Activated CD4-positive, CD25-positive, alpha-beta regulatory T cell (primary cell): ENCODE measurements around the gene SLC7A6.

Experiments
- DNase-seq, 4 experiments: peaks; one replicate each; lab custom pipeline; 2025; lab: John Stamatoyannopoulos, UW

The SLC7A6 gene

GRCh38 chr16:68264128-68265077 is at the start of gene SLC7A6:
Gene SLC7A6, plus strand, starts transcription at chr16:68264526. Its CDS starts 10,201 bp downstream, at chr16:68274727.
- DNase-seq, result peak; percentile 63 to 71 (median 68)

- DNase-seq, result no peak
Measured at GRCh38 chr16:68214726-68215125, 49.6 kb upstream of the SLC7A6 start.

- DNase-seq, result no peak
Measured at GRCh38 chr16:68215302-68215701, 49.0 kb upstream of the SLC7A6 start.

DNA sequence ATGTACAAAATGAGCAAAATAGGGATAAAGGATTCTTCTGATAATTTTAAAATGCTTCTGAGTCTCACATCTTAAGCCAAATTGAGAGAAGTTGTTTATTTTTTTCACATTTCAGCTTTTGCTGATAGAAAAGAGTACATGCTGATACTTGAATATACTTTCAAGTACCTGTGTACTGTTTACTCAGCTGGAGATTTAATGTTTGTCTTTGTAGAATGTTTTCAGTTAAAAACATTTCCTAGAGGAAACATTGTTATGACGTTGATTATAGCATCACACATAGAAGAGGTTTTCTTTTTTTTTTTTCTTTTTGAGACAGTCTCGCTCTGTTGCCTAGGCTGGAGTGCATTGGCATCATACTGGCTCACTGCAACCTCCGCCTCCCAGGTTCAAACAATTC is 48.1 kb upstream of the SLC7A6 start:
- DNase-seq, result no peak

DNA sequence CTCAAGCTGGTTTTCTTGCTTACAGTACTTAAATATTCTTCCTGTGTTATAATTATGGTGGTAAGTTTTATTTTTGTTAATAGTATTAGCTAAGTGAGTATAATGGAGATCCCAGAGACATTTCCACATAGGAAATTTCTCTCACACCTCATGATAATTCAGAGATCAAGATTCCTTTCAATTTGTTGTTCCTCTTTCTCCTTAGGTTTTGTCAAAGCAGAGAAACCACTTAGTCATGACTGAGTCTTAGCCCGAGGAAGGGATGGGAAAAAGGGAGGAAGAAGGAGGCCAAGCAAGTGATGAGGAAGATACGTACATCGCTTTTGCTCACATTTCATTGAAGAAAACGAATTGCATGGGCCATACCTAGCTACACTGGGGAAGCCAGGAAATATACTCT is 46.8 kb upstream of the SLC7A6 start:
- no peak for DNase-seq

- DNase-seq, result no peak
Measured at GRCh38 chr16:68219725-68220351, 44.5 kb upstream of the SLC7A6 start.

DNA sequence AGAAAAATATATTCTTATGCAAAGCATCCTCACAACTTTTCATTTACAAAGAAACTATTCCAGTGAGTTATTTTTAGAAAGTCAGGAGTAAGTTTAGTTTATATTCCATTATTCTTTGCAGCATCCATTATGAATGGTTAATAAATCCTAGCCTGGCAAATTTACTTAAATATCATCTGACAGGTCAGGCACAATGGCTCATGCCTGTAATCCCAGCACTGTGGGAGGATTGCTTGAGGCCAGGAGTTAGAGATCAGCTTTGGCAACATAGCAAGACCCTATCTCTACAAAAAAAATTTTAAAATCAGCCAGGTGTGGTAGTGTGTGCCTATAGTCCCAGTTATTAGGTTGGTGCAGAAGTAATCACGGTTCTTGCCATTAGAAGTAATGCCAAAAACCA is 41.3 kb upstream of the SLC7A6 start:
- no peak for DNase-seq

DNA sequence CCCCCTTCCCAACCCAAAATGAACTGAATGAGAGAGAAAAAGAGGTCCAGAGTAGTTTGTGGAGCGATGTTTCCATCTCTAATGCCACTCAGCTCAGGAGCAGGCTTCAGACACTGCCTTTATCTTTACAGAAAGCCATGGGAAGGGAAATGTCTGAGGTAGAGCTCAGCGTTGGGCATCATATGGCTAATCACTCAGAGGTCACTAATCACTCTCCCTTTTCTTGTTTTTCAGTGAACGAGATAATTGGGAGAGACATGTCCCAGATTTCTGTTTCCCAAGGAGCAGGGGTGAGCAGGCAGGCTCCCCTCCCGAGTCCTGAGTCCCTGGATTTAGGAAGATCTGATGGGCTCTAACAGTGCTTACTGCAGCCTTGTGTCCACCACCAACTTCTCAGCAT is 38.2 kb upstream of the SLC7A6 start:
- no peak for DNase-seq

DNA sequence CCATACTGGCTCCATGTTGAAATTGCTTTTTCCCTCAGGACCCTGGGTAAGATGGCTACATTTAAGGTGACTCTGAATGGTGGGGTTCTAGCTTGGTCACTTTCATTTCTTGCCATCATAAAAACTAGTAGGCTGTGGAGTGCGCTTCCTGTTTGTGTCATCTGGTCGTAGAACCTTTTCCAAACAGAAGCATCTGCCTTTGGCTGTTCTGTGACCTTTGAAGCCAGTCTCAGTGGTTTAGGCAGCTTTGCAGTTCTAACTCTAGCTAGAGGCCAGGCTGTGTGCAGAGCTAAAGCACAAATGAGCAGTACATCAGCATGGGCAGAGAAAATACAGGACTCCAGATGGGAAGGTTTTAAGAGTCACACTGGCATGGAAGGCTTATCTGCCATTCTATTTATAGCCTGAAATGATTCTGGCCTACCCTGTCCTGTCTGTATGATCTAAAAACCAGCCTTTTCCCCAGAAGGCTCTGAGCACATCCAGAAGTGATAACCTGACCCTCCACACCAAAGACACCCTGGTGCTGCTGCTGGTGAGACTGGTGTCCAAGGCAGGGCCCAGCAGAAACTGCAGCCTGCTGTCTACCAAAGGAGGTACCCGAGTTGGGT is 37.0 kb upstream of the SLC7A6 start:
- DNase-seq, result no peak

DNA sequence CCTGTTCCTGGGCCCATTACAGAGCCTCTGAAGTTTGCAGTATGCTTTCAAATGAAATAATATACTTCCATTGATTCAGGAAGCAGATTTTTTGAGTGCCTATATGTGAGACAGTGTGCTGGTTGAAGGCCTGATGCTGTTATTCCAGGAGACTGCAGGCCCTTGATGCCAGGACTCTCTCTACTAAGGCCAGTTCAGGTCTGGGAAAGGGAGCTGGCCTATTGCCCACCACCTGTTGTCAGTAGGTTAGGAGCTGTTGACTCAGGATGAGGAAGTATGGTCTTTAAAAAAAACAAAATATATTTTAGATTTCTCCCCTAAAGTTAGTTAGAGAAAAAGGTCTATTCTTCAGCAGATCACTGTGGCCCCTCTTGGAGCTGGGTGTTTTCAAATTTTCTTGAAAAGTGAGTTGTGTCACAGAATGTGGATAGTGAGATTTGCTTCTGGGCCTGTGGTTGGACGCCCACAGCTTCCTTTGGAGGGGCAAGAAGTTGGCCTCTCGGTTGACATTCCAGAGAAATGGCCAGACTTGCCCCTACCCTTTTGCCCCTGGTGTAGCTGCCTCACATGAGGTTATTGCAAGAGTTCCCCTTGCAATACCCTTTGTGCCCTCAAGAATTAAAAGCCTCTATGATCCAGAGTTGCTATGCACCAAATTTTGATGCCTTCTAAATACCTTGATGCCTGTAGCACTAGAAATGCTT is 36.3 kb upstream of the SLC7A6 start:
- DNase-seq, result no peak

- no peak for DNase-seq
Measured at GRCh38 chr16:68228652-68229051, 35.7 kb upstream of the SLC7A6 start.

GRCh38 chr16:68229431-68230175 is 34.7 kb upstream of the SLC7A6 start:
- DNase-seq, result no peak

GRCh38 chr16:68230176-68230571 is 34.2 kb upstream of the SLC7A6 start:
- DNase-seq, result no peak

DNA sequence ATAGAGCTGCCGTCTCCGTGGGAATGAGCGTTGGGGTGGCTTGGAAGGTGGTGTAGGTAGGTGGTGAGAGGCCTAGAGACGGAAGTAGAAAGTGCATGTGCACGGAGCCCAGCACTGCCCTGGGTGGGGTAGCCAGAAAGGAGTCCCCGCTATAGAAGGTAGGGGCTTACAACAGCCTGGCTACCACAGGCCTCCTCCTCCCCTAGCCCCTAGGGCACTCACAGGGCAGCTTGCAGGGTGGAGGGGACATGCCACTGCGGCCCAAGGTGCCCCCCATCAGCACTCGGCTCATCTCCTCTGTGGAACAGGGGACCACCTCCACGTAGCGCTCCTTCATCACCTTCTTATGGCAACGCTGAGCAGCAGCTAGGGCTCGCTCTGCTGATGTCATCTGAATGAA is 33.4 kb upstream of the SLC7A6 start:
- DNase-seq, result no peak

DNA sequence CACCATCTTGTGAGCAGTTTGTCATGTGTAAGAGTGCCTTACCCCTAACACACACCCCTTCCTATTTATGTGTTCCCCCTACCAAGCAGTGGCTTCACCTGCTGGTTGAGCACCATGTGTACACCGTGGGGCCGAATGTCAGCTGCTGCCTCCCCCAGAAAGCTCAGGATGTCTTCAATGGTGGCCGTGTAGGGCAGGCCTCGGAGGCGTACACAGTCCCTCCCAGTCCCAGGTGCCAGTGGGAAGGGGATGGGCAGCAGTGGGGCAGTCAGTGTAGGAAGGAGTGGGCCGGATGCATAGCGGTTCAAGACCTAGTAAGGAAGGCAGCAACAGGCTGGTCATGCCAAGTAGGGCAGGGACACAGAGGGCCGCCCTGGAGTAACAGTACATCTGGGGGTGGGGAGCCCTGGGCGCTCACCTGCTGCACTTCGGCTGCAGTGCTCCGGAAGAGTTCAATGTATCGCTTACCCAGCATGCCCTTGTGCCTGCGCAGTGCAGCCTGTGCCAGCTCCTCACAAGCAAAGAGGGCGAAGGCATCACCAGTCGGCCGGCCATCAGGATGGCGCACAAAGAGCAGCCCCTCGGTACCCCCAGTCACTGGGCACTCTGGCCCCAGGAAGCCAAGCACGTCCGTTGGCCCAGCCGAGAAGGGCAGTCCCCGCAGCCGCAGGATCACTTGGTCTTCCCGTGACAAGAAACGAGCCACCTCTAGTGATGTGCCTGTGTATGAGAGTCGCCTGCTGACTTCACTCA is 32.8 kb upstream of the SLC7A6 start:
- no peak for DNase-seq

GRCh38 chr16:68232335-68232734 is 32.0 kb upstream of the SLC7A6 start:
- no peak for DNase-seq

GRCh38 chr16:68233085-68233834 is 31.1 kb upstream of the SLC7A6 start:
- no peak for DNase-seq

DNA sequence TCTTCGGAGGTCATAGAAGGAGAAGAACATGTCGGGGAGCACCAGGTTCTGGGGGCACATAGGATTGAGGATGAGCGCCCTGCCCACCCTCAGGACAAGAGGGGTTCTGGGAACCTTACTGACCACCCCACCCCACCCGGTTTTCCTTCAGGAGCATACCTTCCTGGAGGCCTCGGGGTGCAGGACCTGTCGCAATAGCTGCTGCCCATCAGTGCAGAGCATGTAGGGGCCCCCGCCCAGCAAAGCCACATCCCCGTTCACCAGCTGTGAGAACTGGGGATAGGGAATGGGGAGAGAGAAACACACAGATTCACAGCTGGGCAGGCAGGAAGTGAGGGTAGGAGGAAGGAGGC is 30.5 kb upstream of the SLC7A6 start:
- DNase-seq, result no peak

GRCh38 chr16:68234188-68235107 is 29.9 kb upstream of the SLC7A6 start:
- DNase-seq, result no peak
